ENCODE data around the gene MORN1.
"Not testable (repeated sequence)": the region's sequence is repeated elsewhere in the genome, so short reads cannot be mapped to it uniquely, and the experiment has no call there.

Gene MORN1

GRCh38 chr1:2328676-2329455, 62.5 kb downstream of the MORN1 start:
- Mint-ChIP-seq H3K4me3 (no peak overlapping the region), H3K9me3 (no peaks in the 10 kb centered on the region), H3K27ac (no peak overlapping the region), H3K27me3 (peaks cover 8 to 9% of the 10 kb centered on the region in 2 donors), H3K4me1 (ENCODE audit: low read depth in 2 of 2) (peaks cover 1 to 9% of the 10 kb centered on the region in 2 donors), H3K36me3 (ENCODE audit: insufficient read depth) (peaks cover 8% of the 10 kb centered on the region)
- ATAC-seq (replicated peaks) = no peak
- DNase-seq = no peak

DNA sequence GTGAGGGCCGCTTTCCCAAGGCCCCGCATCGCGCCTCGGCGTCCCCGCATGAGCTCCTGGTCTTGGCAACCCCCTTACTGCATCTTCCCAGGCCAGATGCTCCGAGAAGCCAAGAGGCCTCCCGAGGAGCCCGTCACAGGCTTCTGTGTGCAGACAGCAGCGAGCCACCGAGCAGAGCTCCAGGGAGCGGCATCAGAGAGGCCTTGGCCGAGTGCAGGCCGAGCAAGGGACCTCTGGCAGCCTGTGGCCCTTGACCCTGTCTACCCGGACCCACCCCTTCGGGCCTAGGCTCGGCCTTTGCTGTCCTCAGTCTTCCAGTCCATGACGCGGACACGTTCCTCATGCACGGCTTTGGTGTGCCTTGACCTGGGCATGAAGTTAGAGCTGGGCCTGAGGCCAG, 63.5 kb downstream of the MORN1 start:
- Mint-ChIP-seq H3K27me3 (peaks cover 8 to 9% of the 10 kb centered on the region in 2 donors), H3K9me3 (no peaks in the 10 kb centered on the region), H3K27ac (no peak overlapping the region), H3K36me3 (ENCODE audit: insufficient read depth) (peaks cover 10% of the 10 kb centered on the region), H3K4me3 (no peak overlapping the region), H3K4me1 (ENCODE audit: low read depth in 2 of 2) (peaks cover 0 to 9% of the 10 kb centered on the region in 2 donors)
- ATAC-seq (replicated peaks) (no peak), DNase-seq (no peak)

DNA sequence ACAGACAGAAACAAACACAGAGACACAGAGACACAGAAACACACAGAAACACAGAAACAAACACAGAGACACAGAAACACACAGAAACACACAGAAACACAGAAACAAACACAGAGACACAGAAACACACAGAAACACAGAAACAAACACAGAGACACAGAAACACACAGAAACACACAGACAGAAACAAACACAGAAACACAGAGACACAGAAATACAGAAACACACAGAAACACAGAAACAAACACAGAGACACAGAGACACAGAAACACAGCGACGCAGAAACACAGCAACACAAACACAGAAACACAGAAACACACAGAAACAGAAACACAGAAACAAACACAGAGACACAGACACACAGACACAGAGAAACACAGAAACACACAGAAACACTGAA, 64.2 kb downstream of the MORN1 start:
- not testable (repeated sequence) for H3K4me1 Mint-ChIP-seq (ENCODE audit: low read depth in 2 of 2); H3K9me3 Mint-ChIP-seq; H3K27me3 Mint-ChIP-seq; DNase-seq; H3K4me3 Mint-ChIP-seq; ATAC-seq (replicated peaks)
- Mint-ChIP-seq H3K36me3 (ENCODE audit: insufficient read depth) (peaks cover 11% of the 10 kb centered on the region), H3K27ac (peak overlapping the region; percentile 15 to 20)

- H3K27me3 Mint-ChIP-seq = peaks cover 8 to 9% of the 10 kb centered on the region in 2 donors
- ATAC-seq (replicated peaks) (no peak), DNase-seq (no peak)
- H3K27ac Mint-ChIP-seq = peak overlapping the region in 1 of 2 donors; percentile 20
- H3K9me3 Mint-ChIP-seq = no peaks in the 10 kb centered on the region
- H3K4me3 Mint-ChIP-seq = no peak overlapping the region
- H3K4me1 Mint-ChIP-seq (ENCODE audit: low read depth in 2 of 2) = peaks cover 0 to 9% of the 10 kb centered on the region in 2 donors
- peaks cover 11% of the 10 kb centered on the region for H3K36me3 Mint-ChIP-seq (ENCODE audit: insufficient read depth)
Measured at GRCh38 chr1:2326524-2326923, 64.8 kb downstream of the MORN1 start.

- Mint-ChIP-seq H3K36me3 (ENCODE audit: insufficient read depth) (peaks cover 17% of the 10 kb centered on the region), H3K4me3 (no peak overlapping the region), H3K9me3 (no peaks in the 10 kb centered on the region), H3K4me1 (ENCODE audit: low read depth in 2 of 2) (peaks cover 0 to 9% of the 10 kb centered on the region in 2 donors), H3K27ac (peak overlapping the region; percentile 88 to 93), H3K27me3 (peaks cover 8 to 9% of the 10 kb centered on the region in 2 donors)
- DNase-seq (no peak), ATAC-seq (replicated peaks) (no peak)
Measured at GRCh38 chr1:2324553-2325366, 66.6 kb downstream of the MORN1 start.

- no peak for ATAC-seq (replicated peaks)
- Mint-ChIP-seq H3K36me3 (ENCODE audit: insufficient read depth) (peaks cover 17% of the 10 kb centered on the region), H3K27ac (no peak overlapping the region), H3K9me3 (no peaks in the 10 kb centered on the region), H3K4me1 (ENCODE audit: low read depth in 2 of 2) (peaks cover 0 to 9% of the 10 kb centered on the region in 2 donors), H3K4me3 (no peak overlapping the region), H3K27me3 (peaks cover 8 to 9% of the 10 kb centered on the region in 2 donors)
- DNase-seq = no peak
Measured at GRCh38 chr1:2323451-2323974, 67.8 kb downstream of the MORN1 start.

GRCh38 chr1:2322581-2323211, 68.7 kb downstream of the MORN1 start:
- Mint-ChIP-seq H3K27me3 (peaks cover 8 to 9% of the 10 kb centered on the region in 2 donors), H3K4me1 (ENCODE audit: low read depth in 2 of 2) (peaks cover 0 to 9% of the 10 kb centered on the region in 2 donors), H3K4me3 (no peak overlapping the region), H3K27ac (no peak overlapping the region), H3K9me3 (no peaks in the 10 kb centered on the region), H3K36me3 (ENCODE audit: insufficient read depth) (peaks cover 17% of the 10 kb centered on the region)
- ATAC-seq (replicated peaks) = no peak
- no peak for DNase-seq

- no peak for ATAC-seq (replicated peaks)
- Mint-ChIP-seq H3K27ac (no peak overlapping the region), H3K4me3 (no peak overlapping the region), H3K27me3 (peaks cover 5 to 6% of the 10 kb centered on the region in 2 donors), H3K4me1 (ENCODE audit: low read depth in 2 of 2) (peaks cover 0 to 6% of the 10 kb centered on the region in 2 donors), H3K36me3 (ENCODE audit: insufficient read depth) (peaks cover 17% of the 10 kb centered on the region), H3K9me3 (no peaks in the 10 kb centered on the region)
- no peak for DNase-seq
Measured at GRCh38 chr1:2322065-2322571, 69.2 kb downstream of the MORN1 start.

GRCh38 chr1:2320760-2321667, 70.3 kb downstream of the MORN1 start:
- ATAC-seq (replicated peaks) (no peak), DNase-seq (no peak)
- H3K27me3 Mint-ChIP-seq = no peaks in the 10 kb centered on the region
- H3K36me3 Mint-ChIP-seq (ENCODE audit: insufficient read depth) = peaks cover 17% of the 10 kb centered on the region
- H3K4me3 Mint-ChIP-seq = no peak overlapping the region
- no peaks in the 10 kb centered on the region for H3K9me3 Mint-ChIP-seq
- H3K27ac Mint-ChIP-seq = no peak overlapping the region
- peaks cover 0 to 4% of the 10 kb centered on the region in 2 donors for H3K4me1 Mint-ChIP-seq (ENCODE audit: low read depth in 2 of 2)

- Mint-ChIP-seq H3K27ac (no peak overlapping the region), H3K9me3 (no peaks in the 10 kb centered on the region), H3K4me1 (ENCODE audit: low read depth in 2 of 2) (peaks cover 1 to 5% of the 10 kb centered on the region in 2 donors), H3K4me3 (no peak overlapping the region), H3K36me3 (ENCODE audit: insufficient read depth) (peaks cover 16% of the 10 kb centered on the region), H3K27me3 (no peaks in the 10 kb centered on the region)
- ATAC-seq (replicated peaks) = no peak
- DNase-seq = no peak
Measured at GRCh38 chr1:2320006-2320405, 71.3 kb downstream of the MORN1 start.

- Mint-ChIP-seq H3K27me3 (no peaks in the 10 kb centered on the region), H3K4me1 (ENCODE audit: low read depth in 2 of 2) (peaks cover 0 to 5% of the 10 kb centered on the region in 2 donors), H3K9me3 (no peaks in the 10 kb centered on the region), H3K36me3 (ENCODE audit: insufficient read depth) (peaks cover 14% of the 10 kb centered on the region), H3K27ac (no peak overlapping the region), H3K4me3 (no peak overlapping the region)
- DNase-seq (no peak), ATAC-seq (replicated peaks) (no peak)
Measured at GRCh38 chr1:2319291-2319690, 72.1 kb downstream of the MORN1 start.
